ENCODE results near the gene ZNF639.
"Not testable (repeated sequence)": the region's sequence is repeated elsewhere in the genome, so short reads cannot be mapped to it uniquely, and the experiment has no call there.

The ZNF639 gene, protein sequence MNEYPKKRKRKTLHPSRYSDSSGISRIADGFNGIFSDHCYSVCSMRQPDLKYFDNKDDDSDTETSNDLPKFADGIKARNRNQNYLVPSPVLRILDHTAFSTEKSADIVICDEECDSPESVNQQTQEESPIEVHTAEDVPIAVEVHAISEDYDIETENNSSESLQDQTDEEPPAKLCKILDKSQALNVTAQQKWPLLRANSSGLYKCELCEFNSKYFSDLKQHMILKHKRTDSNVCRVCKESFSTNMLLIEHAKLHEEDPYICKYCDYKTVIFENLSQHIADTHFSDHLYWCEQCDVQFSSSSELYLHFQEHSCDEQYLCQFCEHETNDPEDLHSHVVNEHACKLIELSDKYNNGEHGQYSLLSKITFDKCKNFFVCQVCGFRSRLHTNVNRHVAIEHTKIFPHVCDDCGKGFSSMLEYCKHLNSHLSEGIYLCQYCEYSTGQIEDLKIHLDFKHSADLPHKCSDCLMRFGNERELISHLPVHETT

DNA sequence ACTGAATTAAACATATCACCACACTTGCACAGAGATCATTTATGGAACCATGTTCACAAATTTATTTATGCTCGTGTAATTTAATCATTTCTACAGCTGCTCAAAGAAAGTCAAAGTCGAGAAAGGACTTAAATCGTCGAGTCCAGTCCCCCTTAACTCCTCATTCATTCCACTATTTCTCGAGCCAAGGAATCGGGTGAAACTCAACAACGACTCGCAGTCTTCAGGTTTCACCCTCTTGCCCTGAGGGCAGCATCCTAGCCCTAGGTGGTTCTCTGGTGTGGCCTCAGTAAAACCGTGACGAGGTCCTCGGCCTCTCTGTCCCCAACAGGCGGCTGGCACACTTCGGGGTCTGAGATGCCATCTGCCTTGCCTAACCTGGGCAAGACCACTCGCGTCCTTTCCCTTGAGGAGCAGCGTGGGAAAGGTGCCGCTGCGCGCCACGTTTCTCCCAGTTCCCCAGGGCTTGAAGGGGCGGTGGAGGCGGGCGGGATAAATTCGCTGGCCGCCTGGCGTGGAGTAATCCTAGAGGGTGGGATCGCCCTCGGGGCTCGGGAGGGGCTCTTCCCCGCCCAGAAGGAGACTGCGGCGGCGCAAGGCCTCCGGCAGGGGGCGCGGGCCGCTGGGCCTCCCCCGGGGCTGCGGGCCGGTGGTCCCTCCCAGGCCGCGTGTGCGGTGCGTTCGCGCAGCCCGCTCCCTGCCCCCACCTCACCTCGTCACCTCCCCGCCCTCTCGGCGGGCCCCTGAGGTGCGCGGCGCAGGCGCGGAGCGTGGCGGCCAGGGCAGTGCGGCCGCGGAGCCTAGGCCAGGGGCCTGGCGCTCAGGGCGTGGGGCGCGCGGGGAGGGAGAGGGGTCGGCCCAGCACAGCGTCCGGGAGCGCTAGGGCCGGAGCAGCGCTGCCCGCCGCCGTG lies at the start of gene ZNF639:
ZNF639 (plus strand) TSS at position 746 of the 911 bp plus-strand sequence. CDS start 5,263 bp downstream, outside the sequence.
- DNase-seq: peak; percentile 90

DNA sequence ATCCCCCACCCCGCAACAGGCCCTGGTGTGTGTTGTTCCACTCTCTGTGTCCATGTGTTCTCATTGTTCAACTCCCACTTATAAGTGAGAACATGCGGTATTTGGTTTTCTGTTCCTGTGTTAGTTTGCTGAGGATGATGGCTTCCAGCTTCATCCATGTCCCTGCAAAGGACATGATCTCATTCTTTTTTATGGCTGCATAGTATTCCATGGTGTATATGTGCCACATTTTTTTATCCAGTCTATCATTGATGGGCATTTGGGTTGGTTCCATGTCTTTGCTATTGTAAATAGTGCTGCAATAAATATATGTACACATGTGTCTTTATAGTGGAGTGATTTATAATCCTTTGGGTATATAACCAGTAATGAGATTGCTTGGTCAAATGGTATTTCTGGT lies 48.4 kb upstream of the ZNF639 start:
- DNase-seq: not testable (repeated sequence)

DNA sequence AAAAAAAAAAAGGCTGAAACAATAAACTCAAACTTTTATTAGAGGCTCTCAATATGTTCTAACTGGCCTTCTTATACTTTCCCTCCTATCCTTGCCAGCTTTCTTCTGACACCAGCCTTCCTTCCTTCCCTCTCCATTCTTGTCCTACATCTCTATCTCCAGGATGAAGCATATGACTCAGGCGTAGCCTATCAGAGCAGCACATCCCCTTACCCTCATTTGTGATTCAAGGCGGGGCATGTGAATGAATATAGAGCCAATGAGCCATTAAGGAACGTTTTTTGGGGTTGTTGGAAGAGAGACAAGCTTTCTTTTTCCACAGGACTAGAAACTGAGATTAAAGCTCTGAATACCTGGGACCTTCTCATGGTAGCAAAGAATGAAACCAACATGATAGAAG lies 46.8 kb upstream of the ZNF639 start:
- DNase-seq: no peak

DNA sequence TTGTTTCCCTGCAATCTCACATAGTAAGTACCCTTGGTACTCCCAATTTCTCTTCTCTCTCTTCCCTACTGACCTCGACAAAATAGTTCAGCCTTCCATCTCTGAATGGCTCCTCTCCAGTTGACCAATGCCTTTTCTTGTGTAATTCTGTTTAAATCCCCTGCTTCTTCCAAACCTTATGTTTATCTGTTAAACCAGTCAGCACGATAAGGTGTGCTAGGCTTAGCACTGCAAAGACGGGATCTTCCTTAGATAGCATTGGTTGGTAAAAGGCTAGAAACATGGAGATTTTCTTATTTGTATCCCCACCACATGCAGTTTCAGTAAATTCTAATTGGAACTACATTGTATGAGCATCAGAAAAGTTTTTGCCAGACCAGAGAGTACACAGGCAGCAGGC lies 46.1 kb upstream of the ZNF639 start:
- no peak for DNase-seq

DNA sequence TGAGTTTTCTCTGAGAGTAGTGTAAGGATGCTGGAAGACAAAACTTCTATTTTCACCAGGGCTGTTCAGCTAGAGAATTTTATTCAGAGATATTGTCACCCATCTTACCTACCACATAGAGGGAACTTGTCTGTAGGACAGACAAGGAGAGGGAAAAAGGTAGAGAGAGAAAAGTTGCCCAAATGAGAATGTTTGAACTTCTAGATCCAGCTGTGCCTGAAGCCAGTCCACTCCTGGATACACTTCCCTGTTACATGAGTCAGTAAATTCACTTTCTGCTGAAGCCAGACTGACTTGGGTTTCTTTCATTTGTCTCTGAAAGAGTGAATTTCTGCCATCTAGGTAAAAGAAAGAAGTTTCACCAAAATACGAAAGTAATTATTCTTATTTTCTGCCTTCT lies 44.7 kb upstream of the ZNF639 start:
- DNase-seq: no peak

DNA sequence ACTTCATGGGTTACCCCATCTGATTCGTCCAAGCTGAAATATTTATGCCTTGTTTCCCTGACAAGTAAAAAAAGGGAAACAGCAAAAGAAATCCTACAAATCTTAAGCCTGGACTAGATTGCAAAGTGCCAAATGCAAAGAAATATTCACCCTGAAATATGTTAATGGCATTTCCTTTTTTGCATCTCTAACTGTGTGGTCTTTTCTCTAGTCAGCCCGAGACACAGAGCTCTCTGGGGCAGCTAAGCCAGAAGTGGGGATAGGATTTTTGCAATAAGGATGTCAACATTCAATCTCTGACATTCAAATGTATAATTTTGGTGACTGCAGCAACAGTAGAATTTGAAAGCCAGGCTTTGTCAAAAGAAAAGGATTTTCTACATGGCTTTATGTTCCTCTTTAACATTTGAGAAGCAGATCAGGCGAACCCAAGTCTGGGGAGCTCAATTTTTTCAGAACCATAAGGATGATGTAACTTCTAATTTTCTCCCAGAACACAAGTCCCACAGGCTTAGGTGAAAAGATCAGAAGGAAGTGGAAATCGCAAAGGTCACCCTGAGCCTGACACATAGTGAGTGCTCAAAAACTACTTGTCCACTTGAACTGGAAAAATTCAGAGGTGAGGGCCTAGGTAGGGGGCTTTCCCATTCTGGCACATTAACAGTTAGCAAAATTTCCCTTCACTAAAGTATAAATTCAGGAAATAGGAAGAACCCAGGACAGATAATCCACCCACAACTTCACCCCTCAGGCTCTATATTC lies 43.7 kb upstream of the ZNF639 start:
- DNase-seq: no peak

DNA sequence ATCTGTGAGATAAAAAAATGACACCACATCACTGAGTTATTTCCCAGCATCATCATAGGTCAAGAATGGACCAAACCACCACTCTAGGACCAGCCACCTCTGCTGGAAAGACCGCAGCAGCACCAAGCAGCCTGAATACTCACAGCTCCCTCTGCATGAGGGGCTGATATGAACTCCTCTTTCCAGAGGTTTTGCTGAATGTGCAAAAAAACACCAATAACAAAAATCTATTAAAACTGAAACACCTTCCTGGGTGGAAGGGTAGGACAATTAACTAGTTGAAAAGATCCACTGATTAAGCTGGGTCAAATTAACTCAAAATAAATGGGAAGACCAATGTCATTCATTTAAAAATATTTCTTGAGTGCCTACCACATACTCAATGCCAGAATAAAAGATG lies 43.0 kb upstream of the ZNF639 start:
- no peak for DNase-seq

DNA sequence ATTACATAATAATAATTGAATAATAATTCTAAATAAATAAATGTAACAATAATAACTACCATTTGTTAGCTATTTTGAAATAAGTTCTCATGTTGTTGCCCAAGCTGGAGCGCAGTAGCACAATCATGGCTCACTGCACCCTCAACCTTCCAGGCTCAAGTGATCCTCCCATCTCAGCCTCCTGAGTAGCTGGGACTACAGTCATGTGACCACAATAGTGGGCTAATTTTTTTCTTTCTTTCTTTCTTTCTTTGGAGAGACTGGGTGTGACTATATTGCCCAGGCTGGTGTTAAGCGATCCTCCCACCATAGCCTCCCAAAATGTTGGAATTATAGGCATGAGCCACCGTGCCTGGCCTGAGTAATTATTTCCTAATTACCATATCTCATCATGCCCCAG lies 41.0 kb upstream of the ZNF639 start:
- no peak for DNase-seq

DNA sequence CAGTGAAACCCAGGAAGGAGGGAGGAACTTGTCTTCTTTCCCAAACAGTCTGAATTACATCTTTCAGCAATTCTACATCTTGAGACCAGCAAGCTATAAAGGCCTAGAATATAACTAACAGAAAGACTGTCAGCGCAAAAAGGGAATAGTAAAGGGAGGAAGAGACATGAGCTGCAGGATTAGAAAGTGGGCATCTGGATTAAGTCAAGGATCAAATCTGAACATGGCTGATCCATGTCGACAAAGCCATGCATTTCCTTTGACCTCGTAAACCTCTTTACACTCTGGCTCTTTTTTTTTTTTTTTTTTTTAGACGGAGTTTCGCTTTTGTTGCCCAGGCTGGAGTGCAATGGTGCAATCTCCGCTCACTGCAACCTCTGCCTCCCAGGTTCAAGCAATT lies 36.5 kb upstream of the ZNF639 start:
- no peak for DNase-seq

DNA sequence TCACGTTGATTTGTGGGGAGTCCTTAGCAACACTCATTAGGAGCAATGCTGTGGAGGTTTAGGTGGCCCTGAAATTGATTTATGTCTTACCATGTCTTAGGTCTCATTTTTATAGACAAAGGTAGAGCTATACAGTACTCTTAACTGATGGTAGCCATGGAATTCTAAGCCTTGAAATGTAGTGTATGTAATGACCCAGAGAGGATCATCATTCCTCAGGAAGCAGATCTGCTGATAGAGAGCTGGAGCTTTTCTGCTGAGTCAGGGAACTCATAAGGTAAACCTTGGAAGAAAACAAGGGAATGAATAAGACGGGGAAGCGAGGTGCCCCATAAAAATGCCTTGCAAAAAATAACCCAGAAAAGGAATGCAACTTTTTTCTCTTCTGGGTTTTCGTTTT lies 34.0 kb upstream of the ZNF639 start:
- no peak for DNase-seq

DNA sequence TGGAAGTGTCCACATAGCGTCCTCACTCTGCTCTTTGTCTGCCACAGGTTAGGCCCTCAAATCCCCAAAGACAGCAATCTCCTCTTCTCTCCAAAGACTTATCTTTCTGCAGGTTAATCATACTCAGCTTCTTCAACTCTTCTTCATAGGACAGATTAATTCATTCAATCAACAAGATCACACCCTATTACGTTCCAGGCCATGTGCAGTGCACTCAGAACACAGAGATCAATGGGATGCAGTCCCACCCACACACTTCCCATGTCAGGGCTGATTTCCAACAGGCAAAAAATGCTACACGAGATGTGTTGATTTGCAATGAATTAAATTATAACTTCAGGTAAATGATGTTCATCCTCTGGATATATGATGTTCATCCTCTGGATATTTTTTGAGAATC lies 33.5 kb upstream of the ZNF639 start:
- no peak for DNase-seq

DNA sequence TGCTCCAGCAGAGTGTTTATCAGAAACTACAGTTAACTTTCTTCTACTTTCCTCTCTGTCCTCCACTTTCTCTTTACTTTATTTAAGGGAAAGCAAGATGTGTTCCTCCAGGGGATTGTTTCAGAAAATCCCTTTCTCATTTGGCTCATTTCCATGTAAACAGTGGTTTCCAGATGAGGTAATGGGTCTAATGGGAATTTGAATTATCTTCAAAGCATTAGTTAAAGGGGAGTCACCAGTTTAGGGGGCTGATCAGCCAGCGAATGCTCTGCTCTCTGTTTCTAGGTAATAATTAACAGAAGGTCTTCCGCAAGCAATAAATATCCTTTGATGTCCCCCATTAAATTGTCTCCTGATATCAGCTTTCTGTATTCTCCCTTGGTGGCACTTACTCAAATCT lies 30.4 kb upstream of the ZNF639 start:
- no peak for DNase-seq

DNA sequence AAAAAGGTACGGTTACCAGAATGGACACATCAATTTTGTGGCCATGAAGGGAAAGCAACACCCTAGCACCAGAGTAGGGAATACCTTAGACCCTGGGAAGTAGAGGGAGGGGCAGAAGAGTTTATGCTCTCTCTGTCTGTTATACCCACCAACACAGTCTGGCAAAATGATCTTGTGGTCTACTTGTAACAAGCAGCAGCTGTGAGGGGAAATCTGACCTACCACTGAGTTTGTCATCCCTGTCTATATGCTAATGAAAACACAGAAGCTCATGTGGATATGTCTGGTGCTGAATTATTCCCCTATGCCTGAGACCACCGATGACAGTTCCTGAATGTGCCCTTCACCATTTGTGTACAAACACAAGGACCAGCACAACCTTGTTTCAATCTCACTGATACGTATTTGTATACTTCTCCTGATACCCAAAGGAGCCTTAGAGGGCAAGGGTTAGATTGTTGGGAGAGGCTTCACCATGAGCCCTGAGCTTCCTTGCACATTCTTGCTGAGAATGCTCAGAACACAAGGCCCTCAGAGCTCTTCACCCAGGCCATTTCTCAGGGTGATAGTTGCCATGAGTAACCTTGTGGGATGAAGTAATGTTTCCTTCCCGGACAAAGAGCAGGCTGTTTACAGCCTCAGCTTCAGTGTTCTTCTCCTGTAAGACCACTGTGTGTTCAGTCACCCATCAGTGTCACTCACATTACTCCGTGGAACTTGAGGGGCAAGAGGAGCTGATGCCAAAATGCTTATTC lies 24.7 kb upstream of the ZNF639 start:
- no peak for DNase-seq

DNA sequence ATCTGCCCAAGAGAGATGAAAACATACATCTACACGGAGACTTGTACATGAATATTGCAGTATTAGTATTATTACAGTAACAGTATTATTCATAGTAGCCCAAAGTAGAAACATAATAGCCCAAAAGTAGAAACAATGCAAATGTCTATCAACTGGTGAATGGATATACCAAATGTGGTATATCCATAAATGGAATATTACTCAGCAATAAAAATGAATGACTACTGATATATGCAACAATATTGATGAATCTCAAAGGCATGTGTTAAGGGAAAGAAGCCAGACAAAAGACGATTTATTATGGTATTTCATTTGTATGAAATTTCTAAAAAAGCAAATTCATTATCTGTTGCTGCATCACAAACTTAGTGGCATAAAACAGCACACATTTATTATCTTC lies 23.5 kb upstream of the ZNF639 start:
- no peak for DNase-seq

DNA sequence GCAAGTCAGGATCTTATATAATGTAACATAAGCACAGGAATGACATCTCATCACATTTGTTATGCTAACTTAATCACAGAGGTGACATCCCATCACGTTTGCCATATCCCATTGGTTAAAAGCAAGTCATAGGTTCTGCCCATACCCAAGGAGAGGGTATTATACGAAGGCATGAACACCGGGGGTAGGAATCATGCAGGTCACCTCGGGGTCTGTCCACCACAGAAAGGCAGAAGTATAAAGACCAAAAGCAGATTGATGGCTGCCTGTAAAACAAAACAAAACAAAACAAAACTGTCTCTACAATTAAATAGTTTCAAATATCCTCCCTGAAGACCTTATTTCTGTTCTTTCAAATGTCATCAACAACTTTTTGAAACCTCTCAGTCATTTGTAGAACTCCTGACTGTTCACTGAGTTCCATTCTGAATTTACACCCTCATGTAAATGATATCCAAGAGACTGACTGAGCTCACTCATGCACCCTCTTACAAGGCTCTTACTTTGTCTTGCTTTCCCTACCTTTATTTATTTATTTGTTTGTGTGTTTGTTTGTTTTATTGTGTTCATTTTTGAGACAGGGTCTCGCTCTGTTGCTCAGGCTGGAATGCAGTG lies 22.7 kb upstream of the ZNF639 start:
- DNase-seq: no peak

DNA sequence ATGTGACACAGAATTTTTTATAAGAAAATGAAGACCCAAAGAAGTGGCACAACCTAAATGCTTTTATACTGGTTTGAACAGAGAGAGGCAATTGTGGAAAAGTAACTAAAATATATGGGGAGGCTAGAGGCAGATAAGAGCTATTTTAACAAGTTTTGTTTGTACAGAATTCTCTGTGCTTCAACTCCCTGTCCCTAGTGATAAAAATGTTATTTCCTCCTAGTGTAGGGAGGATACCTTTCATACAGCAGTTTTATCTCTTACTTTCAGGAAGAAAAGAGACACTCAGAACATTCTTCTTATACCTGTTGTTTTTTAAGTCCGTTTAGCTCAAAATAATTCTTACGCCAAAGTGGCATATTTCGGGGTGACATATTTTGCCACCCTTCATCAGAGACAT lies 21.2 kb upstream of the ZNF639 start:
- DNase-seq: no peak

DNA sequence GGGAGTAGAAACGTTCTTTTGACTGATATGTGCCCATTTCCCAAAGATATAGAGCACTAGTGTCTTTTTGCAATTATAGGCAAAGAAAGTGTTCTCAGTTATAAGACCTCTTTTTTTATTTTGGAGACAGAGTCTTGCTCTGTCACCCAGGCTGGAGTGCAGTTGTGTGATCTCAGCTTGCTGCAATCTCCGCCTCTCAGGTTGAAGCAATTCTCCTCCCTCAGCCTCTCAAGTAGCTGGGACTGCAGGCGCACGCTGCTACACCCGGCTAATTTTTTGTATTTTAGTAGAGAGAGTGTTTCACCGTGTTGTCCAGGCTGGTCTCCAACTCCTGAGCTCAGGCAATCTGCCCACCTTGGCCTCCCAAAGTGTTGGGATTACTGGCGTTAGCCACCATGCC lies 20.7 kb upstream of the ZNF639 start:
- DNase-seq: no peak

DNA sequence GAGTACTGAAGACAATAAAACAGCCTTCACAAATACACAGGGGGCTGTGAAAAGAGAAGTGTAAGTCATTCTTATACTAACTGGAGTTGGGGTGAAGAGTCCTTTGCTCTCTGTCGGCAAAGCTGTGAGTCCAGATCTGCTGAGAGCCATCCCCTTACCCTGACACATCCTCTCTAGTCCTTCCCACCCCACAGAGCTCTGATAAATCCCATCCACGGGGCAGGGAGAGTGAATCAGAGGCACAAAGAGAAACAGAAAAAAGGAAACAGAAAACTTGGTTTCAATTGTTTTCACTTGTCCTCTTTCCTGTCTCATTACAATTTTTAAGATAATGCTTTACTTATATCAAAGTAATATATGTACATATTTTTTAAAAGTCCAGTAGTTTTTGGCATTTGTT lies 18.2 kb upstream of the ZNF639 start:
- DNase-seq: no peak

DNA sequence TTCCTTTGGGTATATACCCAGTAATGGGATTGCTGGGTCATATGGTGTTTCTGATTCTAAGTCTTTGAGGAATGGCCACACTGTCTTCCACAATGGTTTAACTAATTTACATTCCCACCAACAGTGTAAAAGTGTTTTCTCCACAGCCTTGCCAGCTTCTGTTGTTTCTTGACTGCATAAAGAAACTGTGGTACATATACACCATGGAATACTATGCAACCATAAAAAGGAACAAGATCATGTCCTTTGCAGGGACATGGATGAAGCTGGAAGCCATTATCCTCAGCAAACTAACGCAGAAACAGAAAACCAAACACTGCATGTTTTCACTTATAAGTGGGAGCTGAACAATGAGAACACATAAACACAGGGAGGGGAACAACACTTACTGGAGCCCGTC lies 15.5 kb upstream of the ZNF639 start:
- not testable (repeated sequence) for DNase-seq

DNA sequence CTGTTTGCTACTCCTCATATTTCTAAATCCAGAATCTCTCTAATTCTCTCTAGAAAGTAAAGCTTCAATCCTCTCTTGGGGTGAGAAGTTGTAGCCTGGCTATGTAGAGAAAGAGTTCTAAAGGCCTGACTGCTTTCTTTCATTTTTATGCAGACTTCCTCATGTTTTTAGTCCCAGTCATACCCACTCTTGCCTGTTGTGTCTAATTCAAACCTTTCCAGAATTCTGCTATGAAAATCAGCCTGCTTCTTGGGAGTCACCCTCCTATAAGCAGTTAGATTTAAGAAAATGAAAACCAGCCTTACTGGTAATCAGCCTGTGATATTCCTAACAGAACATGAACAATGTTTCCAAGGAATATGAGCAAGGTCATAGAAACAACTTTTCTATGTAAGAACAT lies 14.8 kb upstream of the ZNF639 start:
- DNase-seq: no peak

DNA sequence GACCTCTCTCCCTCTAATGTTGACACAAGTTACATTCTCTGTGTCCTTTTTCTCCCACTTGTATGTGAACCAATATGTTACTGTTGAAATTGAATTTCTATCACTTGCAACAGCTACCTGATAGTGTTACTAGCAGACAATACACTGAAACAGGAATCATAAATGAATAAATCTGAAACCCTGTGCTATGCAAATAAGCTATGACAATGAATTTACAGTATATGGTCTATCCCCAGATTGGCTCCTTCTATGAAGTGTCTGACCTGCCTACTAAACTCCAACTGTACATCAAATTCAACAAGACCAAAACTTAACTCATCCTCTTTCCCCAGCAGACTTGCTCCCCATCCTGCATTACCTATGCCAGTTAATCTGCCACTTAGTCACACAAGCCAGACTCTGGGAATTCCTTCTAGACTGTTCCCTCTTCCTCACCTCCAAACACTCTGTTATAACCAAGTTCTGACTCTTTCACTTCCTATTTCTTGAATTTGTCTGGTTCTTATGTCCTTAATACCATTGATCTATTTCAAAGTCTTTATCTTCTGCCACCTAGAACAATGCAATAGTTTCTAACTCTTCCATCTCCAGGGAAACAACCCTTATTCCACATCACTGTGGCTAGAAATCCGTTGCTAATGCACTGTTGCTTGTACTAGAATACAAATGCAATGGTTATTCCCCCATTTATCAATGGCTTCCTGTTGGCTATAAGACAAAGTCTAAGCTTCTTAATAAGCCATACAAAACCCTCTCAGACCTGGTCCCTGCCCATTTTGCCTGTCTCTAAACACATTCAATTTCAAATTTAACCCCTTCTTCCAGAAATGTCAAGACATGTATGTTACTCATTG lies 13.4 kb upstream of the ZNF639 start:
- DNase-seq: no peak

Measured in CD4-positive, alpha-beta T cell treated with Interferon gamma for 1 hour (primary cell).